Transverse colon (tissue), 4 donors: ENCODE data around the gene CCDC184.
A peak's percentile ranks its signal among the peaks of the same experiment; 100 is the strongest.

ENCODE experiments used
- CTCF ChIP-seq, 5 experiments: fragments of 200-600 bp in 3 of 5; fragments of 450-650 bp in 2 of 5; sonication (generic) in 3 of 5; IDR thresholded peaks; 1 replicate in 2 of 5; 2 replicates in 3 of 5; pipeline ENCODE4 v1.5.1; 2016 to 2017; ENCODE audit warnings: antibody characterized with exemption in 5 of 5, inconsistent platforms in 3 of 5, mild to moderate bottlenecking in 2 of 5, moderate library complexity in 1 of 5
- EP300 ChIP-seq: sonication (generic); formaldehyde crosslinking; IDR thresholded peaks from one replicate; pipeline ENCODE4 v1.6.1; 2017; ENCODE audit warnings: antibody characterized with exemption, low read depth
- POLR2A ChIP-seq: fragments of 450-650 bp; IDR thresholded peaks from one replicate; pipeline ENCODE4 v1.6.1; 2016; ENCODE audit warnings: antibody characterized with exemption, mild to moderate bottlenecking, moderate library complexity
- POLR2AphosphoS5 ChIP-seq, 3 donors: sonication (generic); formaldehyde crosslinking; IDR thresholded peaks; one replicate each; pipeline ENCODE4 v1.6.1; 2016; ENCODE audit warnings: antibody characterized with exemption in 3 of 3

- TF ChIP-seq POLR2A = no peak
- TF ChIP-seq CTCF (IDR thresholded peaks at IDR 0.05) = peak in 2 of 5 experiments; percentile 8 to 27
- no peak for TF ChIP-seq POLR2AphosphoS5 (IDR thresholded peaks at IDR 0.05)
- TF ChIP-seq EP300 = no peak
Measured at GRCh38 chr12:48157889-48158370, 25.5 kb upstream of the CCDC184 start.
